ENCODE measurements around the gene FAM184B. TPM values are rescaled to one million over a fixed set of nuclear protein-coding genes. Genes with fewer than 3 reads are reported as not detected.

Gene FAM184B
- total and polyA plus RNA-seq, 2 of the 4 experiments (the other 2 are of a cell fraction), result 0.07 to 0.18 TPM

- H3K36me3 ChIP-seq (ENCODE audit: control insufficient read depth, insufficient read depth, low read length), result no peaks in the 10 kb centered on the region
- POLR2A ChIA-PET (ENCODE audit: unreplicated experiment), result no interaction called here
- in situ Hi-C loops (cut with MboI; ENCODE audit: low sequenced_read_pairs), result no loop called here
- H4K91ac ChIP-seq (ENCODE audit: insufficient read depth, low read depth, low read length), result no peak overlapping the region
- no peaks in the 10 kb centered on the region for H3K4me1 ChIP-seq (ENCODE audit: control insufficient read depth, insufficient read depth, low read length)
- no peak overlapping the region for H3K4me2 ChIP-seq (ENCODE audit: low read depth, low read length)
- DNase-seq (no peak), ATAC-seq (ENCODE audit: low read depth) (no peak)
- no peak overlapping the region for H2BK15ac ChIP-seq (ENCODE audit: low read depth, low read length)
- WGBS, 2 experiments (ENCODE audit: extremely low coverage in 2 of 2, insufficient read length in 1 of 2), result 80% methylated on average over 1 of the region's 5 CpGs; no CpG with 5 or more reads in 1 of the 2 experiments
- H3K23ac ChIP-seq (ENCODE audit: low read depth, low read length), result no peak overlapping the region
- no peak overlapping the region for H2AFZ ChIP-seq (replicated peaks; ENCODE audit: low read length, poor library complexity)
- no peak overlapping the region for H4K5ac ChIP-seq (ENCODE audit: low read depth, low read length)
- dilution Hi-C loops (cut with HindIII; ENCODE audit: low sequenced_read_pairs, unreplicated experiment), result no loop called here
- no peaks in the 10 kb centered on the region; the same call in 1 of the 2 replicates for H3K27me3 ChIP-seq (ENCODE audit: control insufficient read depth, insufficient read depth, low read length)
- H3K18ac ChIP-seq (ENCODE audit: low read depth, low read length), result no peak overlapping the region
- H2BK120ac ChIP-seq (ENCODE audit: low read depth, low read length), result no peak overlapping the region
- no peak overlapping the region for H3K9ac ChIP-seq (ENCODE audit: low read depth, low read length)
- H3K14ac ChIP-seq (replicated peaks; ENCODE audit: low read depth, low read length), result no peak overlapping the region
- intact Hi-C loops (cut with micrococcal nuclease), result no loop called here
- H3K4ac ChIP-seq (ENCODE audit: low read depth, low read length), result no peak overlapping the region
- no peaks in the 10 kb centered on the region for H3K79me1 ChIP-seq (ENCODE audit: low read depth in 1 of 2, low read length in 2 of 2)
- no peak overlapping the region for H2AK5ac ChIP-seq (ENCODE audit: low read depth, low read length)
- no peak overlapping the region for H3K56ac ChIP-seq (ENCODE audit: extremely low read depth, insufficient read depth, low read length)
- TF ChIP-seq POLR2A (IDR thresholded peaks at IDR 0.05; ENCODE audit: low read depth, low read length), result no peak
- TF ChIP-seq MAFK (IDR thresholded peaks at IDR 0.05; ENCODE audit: low read depth, low read length), result no peak
- no peak for TF ChIP-seq BHLHE40 (IDR thresholded peaks at IDR 0.05; ENCODE audit: low read depth, low read length)
- TF ChIP-seq NFE2L2 (IDR thresholded peaks at IDR 0.05; ENCODE audit: low read depth, low read length), result no peak
- no peak for TF ChIP-seq CTCF (conservative IDR thresholded peaks at IDR 0.05; ENCODE audit: low read depth, low read length)
- TF ChIP-seq MAZ (IDR thresholded peaks at IDR 0.05; ENCODE audit: borderline replicate concordance, low read depth, low read length), result no peak
- TF ChIP-seq MXI1 (IDR thresholded peaks at IDR 0.05; ENCODE audit: borderline replicate concordance, low read depth, low read length), result no peak
- TF ChIP-seq RCOR1 (IDR thresholded peaks at IDR 0.05; ENCODE audit: insufficient replicate concordance, low read length), result no peak
- TF ChIP-seq RAD21 (IDR thresholded peaks at IDR 0.05; ENCODE audit: low read length), result no peak
- TF ChIP-seq CHD1 (IDR thresholded peaks at IDR 0.05; ENCODE audit: low read depth, low read length), result no peak
- no peak for TF ChIP-seq RFX5 (IDR thresholded peaks at IDR 0.05; ENCODE audit: low read depth, low read length)
- no peak for TF ChIP-seq CEBPB (IDR thresholded peaks at IDR 0.05; ENCODE audit: low read depth, low read length)
- TF ChIP-seq ELK1 (IDR thresholded peaks at IDR 0.05; ENCODE audit: borderline replicate concordance, low read depth, low read length), result no peak
- no peak for TF ChIP-seq SMC3 (IDR thresholded peaks at IDR 0.05; ENCODE audit: low read depth, low read length)
- TF ChIP-seq FOS (IDR thresholded peaks at IDR 0.05; ENCODE audit: low read depth, low read length), result no peak
- no peak for TF ChIP-seq USF2 (IDR thresholded peaks at IDR 0.05; ENCODE audit: low read depth, low read length)
- H3K27ac ChIP-seq (ENCODE audit: insufficient read depth, low read length), result no peak overlapping the region
- H3K9me3 ChIP-seq (ENCODE audit: control insufficient read depth, insufficient read depth, low read length), result no peaks in the 10 kb centered on the region
- H3K9me1 ChIP-seq (ENCODE audit: insufficient read depth, low read length), result no peaks in the 10 kb centered on the region
- no peak overlapping the region for H2AK9ac ChIP-seq (replicated peaks; ENCODE audit: low read depth, low read length, poor library complexity)
- no peak overlapping the region for H4K8ac ChIP-seq (ENCODE audit: low read depth in 2 of 2, low read length in 2 of 2)
- H2BK5ac ChIP-seq (ENCODE audit: low read depth, low read length, poor library complexity, severe bottlenecking), result no peak overlapping the region
- CTCF ChIA-PET, result no interaction called here
- H2BK20ac ChIP-seq (ENCODE audit: low read depth, low read length), result no peak overlapping the region
- H4K20me1 ChIP-seq (ENCODE audit: insufficient read depth, low read length), result no peaks in the 10 kb centered on the region
- BruUV-seq (replicated peaks), result no TSS peak
- H3K4me3 ChIP-seq (ENCODE audit: insufficient read depth, low read depth, low read length), result no peak overlapping the region
Measured at GRCh38 chr4:17713779-17714178, 67.6 kb downstream of the FAM184B start.
